Heart left ventricle (tissue), 16 donors: ENCODE measurements around the gene LCNL1. TPM values are rescaled to one million over a fixed set of nuclear protein-coding genes. Genes with fewer than 3 reads are reported as not detected.

Experiments used
- ATAC-seq, 4 donors: fragments of 200-7000 bp; cut with Tn5 transposase; one replicate each; pipeline ENCODE4 v1.9.1; 2020 to 2022; ENCODE audit warnings: moderate library complexity in 4 of 4, mild to moderate bottlenecking in 3 of 4, moderate number of reproducible peaks in 1 of 4
- DNase-seq, 5 donors: peaks; one replicate each; pipeline ENCODE4 v3.0.0-alpha.2; 2020
- H3K27ac ChIP-seq, 12 donors: fragments of 200-600 bp; sonication (generic) in 4 of 12; one replicate each; pipeline versions ENCODE4 v1.5.0 to v1.8.0; 2016 to 2022; ENCODE audit warnings: mild to moderate bottlenecking in 2 of 12
- H3K27me3 ChIP-seq, 9 donors: fragments of 200-600 bp; sonication (generic) in 2 of 9; one replicate each; pipeline versions ENCODE4 v1.5.1 to v1.8.0; 2016 to 2022; ENCODE audit warnings: mild to moderate bottlenecking in 3 of 9
- H3K36me3 ChIP-seq, 9 donors: fragments of 200-600 bp; sonication (generic) in 2 of 9; one replicate each; pipeline versions ENCODE4 v1.5.0 to v1.8.0; 2018 to 2022; ENCODE audit warnings: mild to moderate bottlenecking in 2 of 9
- H3K4me1 ChIP-seq, 12 donors: fragments of 200-600 bp; sonication (generic) in 4 of 12; one replicate each; pipeline versions ENCODE4 v1.5.0 to v1.8.0; 2016 to 2022; ENCODE audit warnings: mild to moderate bottlenecking in 3 of 12
- H3K4me3 ChIP-seq, 12 donors: fragments of 200-600 bp; sonication (generic) in 4 of 12; one replicate each; pipeline versions ENCODE4 v1.5.0 to v1.8.0; 2017 to 2022; ENCODE audit warnings: mild to moderate bottlenecking in 9 of 12, moderate library complexity in 4 of 12
- H3K9me3 ChIP-seq, 12 donors: fragments of 200-600 bp; sonication (generic) in 4 of 12; one replicate each; pipeline versions ENCODE4 v1.5.0 to v1.8.0; 2016 to 2022; ENCODE audit warnings: mild to moderate bottlenecking in 1 of 12
- POLR2A ChIP-seq, 2 donors: fragments of 450-650 bp; IDR thresholded peaks; one replicate each; pipeline ENCODE4 v1.6.1; 2017; ENCODE audit warnings: antibody characterized with exemption in 2 of 2, mild to moderate bottlenecking in 2 of 2, moderate library complexity in 2 of 2
- WGBS, 4 donors: extraction: QIAGEN DNeasy Blood & Tissue Kit in 2 of 4; methylation state at CpG; one replicate each; pipeline versions ENCODE4 v1.1.5 to v1.1.7; 2013 to 2018; 5-methylcytosine and 5-hydroxymethylcytosine counted together
- intact Hi-C, 10 donors: fragments of 100-400 bp; cut with DNase I; formaldehyde crosslinking; loops; one replicate each; pipeline versions ENCODE4 v1.11.1 to v1.14.2; 2022
- polyA plus RNA-seq, 2 donors: library from polyadenylated mRNA; stranded (reverse); fragments of 200-250 nt; gene quantifications; one replicate each; pipeline ENCODE4 v1.2.3, GENCODE V29; 2013
- total RNA-seq, 9 donors: library from RNA; depleted of rRNA in 2 of 9; stranded (reverse); fragments of >200 nt in 2 of 9; fragmentation: NEBNext Ultra II Directional in 3 of 9; extraction: Animal tissue kit (Norgen Biotek cat#: 25700) in 3 of 9; gene quantifications; one replicate each; pipeline versions ENCODE4 v1.1.0 to v1.2.4, GENCODE V29; 2016 to 2023
- TF ChIP-seq, protein P1 (sequence below), 12 donors: fragments of 200-600 bp; sonication (generic) in 4 of 12; IDR thresholded peaks; one replicate each; pipeline versions ENCODE4 v1.5.0 to v1.8.0; 2018 to 2022; ENCODE audit warnings: antibody characterized with exemption in 12 of 12, mild to moderate bottlenecking in 5 of 12
- donor health status: ischemic (EF 13 %, LVEDD 7.1; RV severe dilation, severe dysfunction).
- donor health status: healthy with polysubstance abuse.
- donor health status: DM: no; HTN: yes; CAD: no.
- donor health status: DM: no; HTN: no; CAD: no.
- donor health status: ischemic (EF 25% LVEDD 6.9; RV normal size, moderate dysfunction).
- donor health status: ischemic (EF 25% LVEDD 5.7; RV mildly dilated, moderate dysfunction).
- donor health status: healthy.
- donor health status: DM: yes; HTN: yes; CAD: no.
- donor health status: ischemic (EF 35%, LVEDD 5.7; RV mildly dilated, moderate dysfunction).
- donor health status: nonischemic (EF 11% LVEDD 7.7; RV severe dilation, severe dysfunction).
- donor health status: DM: yes; HTN: yes; CAD: no.
- donor health status: PGD.
- donor health status: ischemic (EF 29% LVEDD 5.4; RV normal size, mild dysfunction).
- donor health status: nonischemic (EF 23%, LVEDD 6.1; RV moderate dilation, normal function).

LCNL1 gene
- total and polyA plus RNA-seq, 11 donors: 0.14 to 14.9 (median 2.7) TPM

DNA sequence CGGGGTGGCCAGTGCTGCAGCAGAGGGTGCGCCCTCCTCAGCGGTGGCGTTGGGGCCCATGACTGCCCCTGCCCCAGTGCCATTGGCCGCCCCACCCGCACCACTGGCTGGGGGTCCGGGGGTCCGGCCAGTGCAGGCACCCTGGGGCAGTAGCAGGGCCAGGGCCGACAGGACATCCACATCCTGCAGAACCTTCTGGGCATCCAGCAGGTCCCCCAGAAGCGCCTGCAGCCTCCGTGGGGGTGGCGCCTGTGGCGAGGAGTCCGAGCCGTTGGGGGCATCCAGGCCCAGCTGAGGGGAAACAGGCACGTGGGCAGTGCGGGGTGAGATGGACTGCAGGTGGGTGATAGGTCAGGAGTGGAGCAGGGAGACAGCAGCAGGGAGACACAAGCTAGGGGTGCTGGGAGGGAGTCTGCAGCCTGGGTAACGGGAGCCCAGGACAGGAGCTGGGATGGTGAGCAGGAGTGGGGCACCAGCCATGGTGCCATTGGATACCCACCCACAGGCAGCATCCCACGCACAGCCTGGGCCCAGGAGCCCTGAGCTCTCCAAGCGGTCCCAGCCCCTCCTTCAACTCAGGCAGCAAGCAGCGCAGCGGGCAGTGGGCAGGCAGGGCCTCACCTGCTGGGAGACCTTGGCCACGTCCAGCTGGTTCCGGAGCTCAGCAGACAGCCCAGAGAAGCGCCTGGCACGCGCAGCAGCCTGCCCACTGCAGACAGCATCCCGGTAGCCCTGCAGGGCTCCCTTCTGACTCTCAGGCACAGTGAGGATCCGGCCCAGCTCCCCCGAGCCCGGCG, 38.2 kb downstream of the LCNL1 start:
- WGBS, 4 donors: 94 to 97% (median 95%) methylated on average over 18 to 32 of the region's 32 CpGs
- Histone ChIP-seq H3K27ac (no peak overlapping the region), H3K4me3 (no peak overlapping the region), H3K4me1 (peaks cover 0 to 1% (median 0%) of the 10 kb centered on the region in 12 donors), H3K9me3 (no peaks in the 10 kb centered on the region), H3K36me3 (peaks cover 0 to 44% (median 23%) of the 10 kb centered on the region in 9 donors), H3K27me3 (no peaks in the 10 kb centered on the region)
- TF ChIP-seq, protein P1, sequence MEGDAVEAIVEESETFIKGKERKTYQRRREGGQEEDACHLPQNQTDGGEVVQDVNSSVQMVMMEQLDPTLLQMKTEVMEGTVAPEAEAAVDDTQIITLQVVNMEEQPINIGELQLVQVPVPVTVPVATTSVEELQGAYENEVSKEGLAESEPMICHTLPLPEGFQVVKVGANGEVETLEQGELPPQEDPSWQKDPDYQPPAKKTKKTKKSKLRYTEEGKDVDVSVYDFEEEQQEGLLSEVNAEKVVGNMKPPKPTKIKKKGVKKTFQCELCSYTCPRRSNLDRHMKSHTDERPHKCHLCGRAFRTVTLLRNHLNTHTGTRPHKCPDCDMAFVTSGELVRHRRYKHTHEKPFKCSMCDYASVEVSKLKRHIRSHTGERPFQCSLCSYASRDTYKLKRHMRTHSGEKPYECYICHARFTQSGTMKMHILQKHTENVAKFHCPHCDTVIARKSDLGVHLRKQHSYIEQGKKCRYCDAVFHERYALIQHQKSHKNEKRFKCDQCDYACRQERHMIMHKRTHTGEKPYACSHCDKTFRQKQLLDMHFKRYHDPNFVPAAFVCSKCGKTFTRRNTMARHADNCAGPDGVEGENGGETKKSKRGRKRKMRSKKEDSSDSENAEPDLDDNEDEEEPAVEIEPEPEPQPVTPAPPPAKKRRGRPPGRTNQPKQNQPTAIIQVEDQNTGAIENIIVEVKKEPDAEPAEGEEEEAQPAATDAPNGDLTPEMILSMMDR (IDR thresholded peaks at IDR 0.05): no peak
- TF ChIP-seq POLR2A (IDR thresholded peaks at IDR 0.05): no peak
- intact Hi-C loops: loop anchor here in 1 of 10 donors (10.0 kb wide), 1 partner anchor 136 kb away; the partner anchor contains the start of gene TRAF2
- DNase-seq (no peak), ATAC-seq (no peak)

DNA sequence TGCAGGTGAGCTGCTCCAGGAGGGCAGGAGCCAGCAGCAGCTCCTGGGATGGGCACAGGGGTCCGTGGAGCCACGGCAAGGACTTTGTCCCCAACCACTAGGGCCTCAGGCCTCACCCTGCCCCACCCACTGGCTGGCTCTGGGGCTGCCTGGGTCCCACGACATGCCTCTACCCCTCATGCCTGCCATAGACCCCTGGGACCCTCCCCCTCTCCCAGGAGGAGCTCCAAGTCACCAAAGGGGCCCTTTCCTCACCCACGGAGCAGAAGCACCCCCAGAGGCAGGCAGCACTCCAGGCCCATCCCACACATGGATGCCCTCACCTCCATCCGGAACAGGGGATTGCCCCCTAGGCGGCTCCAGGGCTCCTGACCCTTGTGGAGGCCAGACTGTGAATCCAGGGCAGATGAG, 38.8 kb downstream of the LCNL1 start:
- Histone ChIP-seq H3K27me3 (no peaks in the 10 kb centered on the region), H3K9me3 (no peaks in the 10 kb centered on the region), H3K27ac (no peak overlapping the region), H3K4me3 (no peak overlapping the region), H3K36me3 (peaks cover 0 to 38% (median 17%) of the 10 kb centered on the region in 9 donors), H3K4me1 (peaks cover 0 to 7% (median 2%) of the 10 kb centered on the region in 12 donors)
- no peak for TF ChIP-seq POLR2A (IDR thresholded peaks at IDR 0.05)
- TF ChIP-seq, protein P1 (IDR thresholded peaks at IDR 0.05): no peak
- DNase-seq (no peak), ATAC-seq (no peak)
- WGBS, 4 donors: 85 to 96% (median 91%) methylated on average over 2 to 6 of the region's 6 CpGs
- intact Hi-C loops: loop anchor here in 1 of 10 donors (10.0 kb wide), 1 partner anchor 137 kb away; the partner anchor contains the start of gene TRAF2

DNA sequence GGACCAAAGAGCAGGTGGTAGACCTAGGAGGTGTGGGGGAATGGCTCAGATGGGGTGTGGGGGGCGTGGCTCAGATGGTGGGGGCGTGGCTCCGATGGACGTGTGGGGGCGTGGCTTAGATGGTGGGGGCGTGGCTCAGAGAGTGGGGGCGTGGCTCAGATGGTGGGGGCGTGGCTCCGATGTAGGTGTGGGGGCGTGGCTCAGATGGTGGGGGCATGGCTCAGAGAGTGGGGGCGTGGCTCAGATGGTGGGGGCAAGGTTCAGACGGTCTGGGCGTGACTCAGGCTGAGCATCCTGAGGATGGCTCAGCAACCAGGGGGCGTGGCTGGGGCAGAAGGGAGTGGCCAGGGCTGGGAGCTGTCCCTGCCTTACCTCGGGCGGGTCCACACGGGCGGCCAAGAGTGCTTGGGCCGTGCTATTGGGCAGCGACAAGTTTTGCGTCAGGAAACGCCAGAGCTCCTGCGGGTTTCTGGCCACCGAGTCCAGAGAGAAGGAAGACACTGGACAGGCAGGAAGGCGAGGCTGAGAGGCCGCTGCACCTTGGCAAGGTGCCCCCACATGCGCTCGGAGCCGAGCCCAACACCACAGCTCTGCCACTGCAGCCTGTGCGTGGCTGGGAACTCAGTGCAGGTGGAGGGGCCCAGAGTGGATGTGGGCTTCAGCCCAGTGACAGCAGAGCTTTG, 39.3 kb downstream of the LCNL1 start:
- DNase-seq (no peak), ATAC-seq (peak in 3 of 4 donors; percentile 12 to 41 (median 21))
- peaks cover 0 to 32% (median 11%) of the 10 kb centered on the region in 9 donors for H3K36me3 ChIP-seq
- intact Hi-C loops: loop anchor here in 1 of 10 donors (10.0 kb wide), 1 partner anchor 137 kb away; the partner anchor contains the start of gene TRAF2
- H3K9me3 ChIP-seq: no peaks in the 10 kb centered on the region
- no peak overlapping the region for H3K4me3 ChIP-seq
- TF ChIP-seq POLR2A (IDR thresholded peaks at IDR 0.05): no peak
- TF ChIP-seq, protein P1 (IDR thresholded peaks at IDR 0.05): no peak
- 65 to 74% (median 71%) methylated on average over 6 to 30 of the region's 30 CpGs for WGBS, 4 donors
- no peaks in the 10 kb centered on the region for H3K27me3 ChIP-seq
- H3K4me1 ChIP-seq: peaks cover 0 to 13% (median 6%) of the 10 kb centered on the region in 12 donors
- H3K27ac ChIP-seq: no peak overlapping the region

DNA sequence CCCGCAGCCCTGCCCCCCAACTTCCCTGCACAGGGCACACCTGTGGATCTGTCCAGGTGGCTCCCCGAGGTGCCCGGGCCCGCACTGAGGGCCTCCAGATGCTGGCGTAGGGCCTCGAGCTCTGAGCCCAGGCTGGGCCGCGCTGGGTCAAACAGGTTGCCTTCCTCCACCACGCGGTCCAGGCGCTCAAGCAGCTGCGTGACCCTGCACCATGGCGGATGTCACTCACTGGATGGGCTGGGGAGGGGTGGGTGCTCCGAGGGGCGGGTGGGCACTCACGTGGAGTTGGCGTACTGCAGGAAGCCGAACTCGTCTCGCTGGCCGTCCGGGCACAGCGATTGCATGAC, 39.8 kb downstream of the LCNL1 start:
- H3K27me3 ChIP-seq: no peaks in the 10 kb centered on the region
- TF ChIP-seq, protein P1 (IDR thresholded peaks at IDR 0.05): no peak
- TF ChIP-seq POLR2A (IDR thresholded peaks at IDR 0.05): no peak
- no peaks in the 10 kb centered on the region for H3K9me3 ChIP-seq
- DNase-seq (no peak), ATAC-seq (no peak)
- H3K4me1 ChIP-seq: peaks cover 0 to 18% (median 11%) of the 10 kb centered on the region in 12 donors
- no peak overlapping the region for H3K4me3 ChIP-seq
- WGBS, 4 donors: 93 to 96% (median 94%) methylated on average over 12 to 23 of the region's 23 CpGs
- intact Hi-C loops: loop anchor here in 1 of 10 donors (10.0 kb wide), 1 partner anchor 138 kb away; the partner anchor contains the start of gene TRAF2
- peaks cover 0 to 27% (median 7%) of the 10 kb centered on the region in 9 donors for H3K36me3 ChIP-seq
- H3K27ac ChIP-seq: no peak overlapping the region
